C1 segment of cervical spinal cord (tissue), 14 donors: ENCODE data around the gene TMX1.
"Not testable (repeated sequence)": the region's sequence is repeated elsewhere in the genome, so short reads cannot be mapped to it uniquely, and the experiment has no call there.

ENCODE experiments used
- DNase-seq, 14 donors: peaks; one replicate each; lab custom pipeline; 2025; lab: John Stamatoyannopoulos, UW

TMX1 gene

GRCh38 chr14:51239813-51240803 lies at the start of gene TMX1:
Gene TMX1 (plus strand): TSS chr14:51240247. CDS start chr14:51240293, 46 bp downstream.
- DNase-seq: peak; percentile 52 to 98 (median 95)

GRCh38 chr14:51201890-51202289 lies 38.2 kb upstream of the TMX1 start:
- DNase-seq: no peak

- DNase-seq: no peak
Observed at GRCh38 chr14:51202914-51203665, 37.0 kb upstream of the TMX1 start.

- no peak for DNase-seq
Observed at GRCh38 chr14:51203881-51204280, 36.2 kb upstream of the TMX1 start.

- no peak for DNase-seq
Observed at GRCh38 chr14:51205486-51205885, 34.6 kb upstream of the TMX1 start.

- no peak for DNase-seq
Observed at GRCh38 chr14:51206462-51206861, 33.6 kb upstream of the TMX1 start.

- DNase-seq: no peak
Observed at GRCh38 chr14:51207621-51208020, 32.4 kb upstream of the TMX1 start.

GRCh38 chr14:51208982-51209381 lies 31.1 kb upstream of the TMX1 start:
- DNase-seq: no peak

- no peak for DNase-seq
Observed at GRCh38 chr14:51209457-51209856, 30.6 kb upstream of the TMX1 start.

GRCh38 chr14:51210594-51210993 lies 29.5 kb upstream of the TMX1 start:
- no peak for DNase-seq

- no peak for DNase-seq
Observed at GRCh38 chr14:51211149-51211548, 28.9 kb upstream of the TMX1 start.

GRCh38 chr14:51216602-51217001 lies 23.4 kb upstream of the TMX1 start:
- DNase-seq: no peak

GRCh38 chr14:51219473-51220448 lies 20.3 kb upstream of the TMX1 start:
- DNase-seq: peak in 1 of 14 donors; percentile 51

- DNase-seq: not testable (repeated sequence)
Observed at GRCh38 chr14:51223463-51223862, 16.6 kb upstream of the TMX1 start.

- no peak for DNase-seq
Observed at GRCh38 chr14:51224551-51224950, 15.5 kb upstream of the TMX1 start.

GRCh38 chr14:51225751-51226150 lies 14.3 kb upstream of the TMX1 start:
- no peak for DNase-seq

- DNase-seq: no peak
Observed at GRCh38 chr14:51228391-51228790, 11.7 kb upstream of the TMX1 start.

GRCh38 chr14:51228890-51229289 lies 11.2 kb upstream of the TMX1 start:
- DNase-seq: no peak

GRCh38 chr14:51236314-51236713 lies 3.7 kb upstream of the TMX1 start:
- no peak for DNase-seq

GRCh38 chr14:51240804-51241380 lies 845 bp downstream of the TMX1 start:
- DNase-seq: peak in 1 of 14 donors; percentile 20
